ENCODE data around the gene TRIM8.
A peak's percentile ranks its signal among the peaks of the same experiment; 100 is the strongest.

The TRIM8 gene

GRCh38 chr10:102645741-102646609 lies 1.7 kb downstream of the TRIM8 start:
- 0 out of 2 replicates have a peak, but pooled peaks have one; percentile 24 for TF ChIP-seq CEBPB (IDR thresholded peaks at IDR 0.05)
- TF ChIP-seq, protein P1, sequence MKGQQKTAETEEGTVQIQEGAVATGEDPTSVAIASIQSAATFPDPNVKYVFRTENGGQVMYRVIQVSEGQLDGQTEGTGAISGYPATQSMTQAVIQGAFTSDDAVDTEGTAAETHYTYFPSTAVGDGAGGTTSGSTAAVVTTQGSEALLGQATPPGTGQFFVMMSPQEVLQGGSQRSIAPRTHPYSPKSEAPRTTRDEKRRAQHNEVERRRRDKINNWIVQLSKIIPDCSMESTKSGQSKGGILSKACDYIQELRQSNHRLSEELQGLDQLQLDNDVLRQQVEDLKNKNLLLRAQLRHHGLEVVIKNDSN (IDR thresholded peaks at IDR 0.05): no peak
- TF ChIP-seq TCF12 (IDR thresholded peaks at IDR 0.05; ENCODE audit: low read depth): no peak
- 0 out of 2 replicates have a peak, but pooled peaks have one; percentile 5 for TF ChIP-seq NFIC (IDR thresholded peaks at IDR 0.05)
- TF ChIP-seq TAF1 (IDR thresholded peaks at IDR 0.05; ENCODE audit: low read depth): peak; percentile 25; the same call in 1 of the 2 replicates

DNA sequence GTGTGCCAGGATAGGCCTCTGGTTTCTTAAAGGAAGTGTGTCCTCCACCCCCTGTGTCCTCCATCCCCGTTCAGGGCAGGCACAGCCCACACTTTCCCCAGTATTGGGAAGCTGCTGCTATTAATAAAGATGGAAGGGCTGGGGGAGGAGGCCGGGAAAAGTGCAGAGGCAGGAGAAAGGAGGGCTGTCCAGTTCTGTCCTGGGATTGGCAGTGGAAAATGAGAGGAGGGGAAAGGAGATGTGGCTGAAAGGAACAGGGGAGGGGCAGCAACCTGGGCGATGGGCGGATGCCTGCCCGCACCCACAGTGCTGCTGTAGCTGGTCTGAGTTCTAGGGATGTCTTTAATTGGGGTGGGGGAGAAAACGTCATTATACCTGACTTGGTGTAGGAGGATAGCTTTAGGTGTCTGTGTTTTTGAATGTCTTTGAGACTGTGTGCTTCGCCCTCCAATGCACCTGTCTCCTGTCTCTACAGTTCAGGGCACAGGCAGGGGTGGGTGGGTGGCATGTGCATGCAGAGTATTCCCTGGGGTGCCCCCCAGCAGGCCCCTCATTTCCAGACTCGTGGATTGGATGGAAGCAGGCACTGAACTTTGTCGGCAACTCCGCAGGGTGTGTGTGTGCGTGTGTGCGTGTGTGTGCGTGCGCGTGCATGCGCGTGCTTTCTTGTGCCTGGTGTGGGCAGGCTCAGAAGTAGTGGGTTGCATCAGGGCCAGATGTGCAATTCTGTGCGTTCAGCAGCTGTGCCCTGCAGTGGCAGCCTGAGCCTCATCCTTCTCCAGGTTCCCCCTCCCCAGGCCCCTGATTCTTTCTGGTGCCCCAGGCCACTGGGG lies 2.5 kb downstream of the TRIM8 start:
- TF ChIP-seq YY1 (IDR thresholded peaks at IDR 0.05; ENCODE audit: low read depth) (no peak), RAD21 (IDR thresholded peaks at IDR 0.05; ENCODE audit: low read depth) (no peak), TEAD4 (IDR thresholded peaks at IDR 0.05) (no peak)
- TF ChIP-seq, protein P1 (IDR thresholded peaks at IDR 0.05): no peak

GRCh38 chr10:102647443-102648268 lies 3.4 kb downstream of the TRIM8 start:
- TF ChIP-seq CEBPB (IDR thresholded peaks at IDR 0.05) (no peak), TEAD4 (IDR thresholded peaks at IDR 0.05) (no peak), YY1 (IDR thresholded peaks at IDR 0.05; ENCODE audit: low read depth) (no peak), TAF1 (IDR thresholded peaks at IDR 0.05; ENCODE audit: low read depth) (no peak), TCF12 (IDR thresholded peaks at IDR 0.05; ENCODE audit: low read depth) (no peak), ZBTB7A (IDR thresholded peaks at IDR 0.05; ENCODE audit: low read depth) (no peak), MAX (IDR thresholded peaks at IDR 0.05) (no peak), EGR1 (IDR thresholded peaks at IDR 0.05) (no peak), EP300 (IDR thresholded peaks at IDR 0.05; ENCODE audit: borderline replicate concordance) (no peak), RAD21 (IDR thresholded peaks at IDR 0.05; ENCODE audit: low read depth) (no peak), NFIC (IDR thresholded peaks at IDR 0.05) (no peak)
- TF ChIP-seq, protein P2, sequence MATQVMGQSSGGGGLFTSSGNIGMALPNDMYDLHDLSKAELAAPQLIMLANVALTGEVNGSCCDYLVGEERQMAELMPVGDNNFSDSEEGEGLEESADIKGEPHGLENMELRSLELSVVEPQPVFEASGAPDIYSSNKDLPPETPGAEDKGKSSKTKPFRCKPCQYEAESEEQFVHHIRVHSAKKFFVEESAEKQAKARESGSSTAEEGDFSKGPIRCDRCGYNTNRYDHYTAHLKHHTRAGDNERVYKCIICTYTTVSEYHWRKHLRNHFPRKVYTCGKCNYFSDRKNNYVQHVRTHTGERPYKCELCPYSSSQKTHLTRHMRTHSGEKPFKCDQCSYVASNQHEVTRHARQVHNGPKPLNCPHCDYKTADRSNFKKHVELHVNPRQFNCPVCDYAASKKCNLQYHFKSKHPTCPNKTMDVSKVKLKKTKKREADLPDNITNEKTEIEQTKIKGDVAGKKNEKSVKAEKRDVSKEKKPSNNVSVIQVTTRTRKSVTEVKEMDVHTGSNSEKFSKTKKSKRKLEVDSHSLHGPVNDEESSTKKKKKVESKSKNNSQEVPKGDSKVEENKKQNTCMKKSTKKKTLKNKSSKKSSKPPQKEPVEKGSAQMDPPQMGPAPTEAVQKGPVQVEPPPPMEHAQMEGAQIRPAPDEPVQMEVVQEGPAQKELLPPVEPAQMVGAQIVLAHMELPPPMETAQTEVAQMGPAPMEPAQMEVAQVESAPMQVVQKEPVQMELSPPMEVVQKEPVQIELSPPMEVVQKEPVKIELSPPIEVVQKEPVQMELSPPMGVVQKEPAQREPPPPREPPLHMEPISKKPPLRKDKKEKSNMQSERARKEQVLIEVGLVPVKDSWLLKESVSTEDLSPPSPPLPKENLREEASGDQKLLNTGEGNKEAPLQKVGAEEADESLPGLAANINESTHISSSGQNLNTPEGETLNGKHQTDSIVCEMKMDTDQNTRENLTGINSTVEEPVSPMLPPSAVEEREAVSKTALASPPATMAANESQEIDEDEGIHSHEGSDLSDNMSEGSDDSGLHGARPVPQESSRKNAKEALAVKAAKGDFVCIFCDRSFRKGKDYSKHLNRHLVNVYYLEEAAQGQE (IDR thresholded peaks at IDR 0.05; ENCODE audit: low read depth): no peak
- TF ChIP-seq, protein P1 (IDR thresholded peaks at IDR 0.05): no peak

GRCh38 chr10:102648269-102648888 lies 4.1 kb downstream of the TRIM8 start:
- TF ChIP-seq NFIC (IDR thresholded peaks at IDR 0.05): no peak
- TF ChIP-seq TCF12 (IDR thresholded peaks at IDR 0.05; ENCODE audit: low read depth): no peak
- TF ChIP-seq, protein P2 (IDR thresholded peaks at IDR 0.05; ENCODE audit: low read depth): no peak
- no peak for TF ChIP-seq EGR1 (IDR thresholded peaks at IDR 0.05)
- no peak for TF ChIP-seq MAX (IDR thresholded peaks at IDR 0.05)
- no peak for TF ChIP-seq TEAD4 (IDR thresholded peaks at IDR 0.05)
- TF ChIP-seq CREB1 (IDR thresholded peaks at IDR 0.05; ENCODE audit: low read depth): no peak
- TF ChIP-seq YY1 (IDR thresholded peaks at IDR 0.05; ENCODE audit: low read depth): no peak
- TF ChIP-seq CEBPB (IDR thresholded peaks at IDR 0.05): no peak
- no peak for TF ChIP-seq ZBTB7A (IDR thresholded peaks at IDR 0.05; ENCODE audit: low read depth)
- TF ChIP-seq, protein P1 (IDR thresholded peaks at IDR 0.05): no peak
- TF ChIP-seq FOXM1 (IDR thresholded peaks at IDR 0.05; ENCODE audit: borderline replicate concordance, low read depth): no peak
- no peak for TF ChIP-seq RAD21 (IDR thresholded peaks at IDR 0.05; ENCODE audit: low read depth)
- TF ChIP-seq EP300 (IDR thresholded peaks at IDR 0.05; ENCODE audit: borderline replicate concordance): no peak
- no peak for TF ChIP-seq TAF1 (IDR thresholded peaks at IDR 0.05; ENCODE audit: low read depth)
